ENCODE measurements around the gene C12orf75. TPM values are rescaled to one million over a fixed set of nuclear protein-coding genes. Genes with fewer than 3 reads are reported as not detected.
"Not testable (repeated sequence)": the region's sequence is repeated elsewhere in the genome, so short reads cannot be mapped to it uniquely, and the experiment has no call there.

The C12orf75 gene
- total and polyA plus RNA-seq, 2 experiments from 2014 or later = 43.9 to 69.8 TPM

DNA sequence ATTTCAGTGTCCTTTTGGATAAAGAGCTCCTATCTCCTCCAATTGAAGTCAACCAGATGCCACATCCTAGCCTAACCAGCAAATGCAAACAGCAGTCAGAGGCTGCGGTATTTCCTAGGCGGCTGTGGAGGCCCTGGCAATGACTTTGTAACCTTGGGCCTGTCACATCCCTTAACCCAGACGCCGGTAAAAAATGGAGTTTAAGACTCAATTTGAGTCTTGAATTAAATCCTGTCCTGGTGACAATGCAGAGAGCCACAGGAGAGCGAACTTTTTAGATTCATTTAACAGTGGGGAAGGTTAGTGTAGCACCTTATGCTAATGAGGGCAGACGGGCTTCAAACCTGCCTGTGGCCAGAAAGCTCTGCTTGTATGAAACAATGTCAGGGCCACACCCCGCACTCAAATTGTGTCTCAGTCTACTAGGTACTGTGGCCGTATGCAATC, 1.3 kb downstream of the C12orf75 start (continued):
- TF ChIP-seq, protein P1, sequence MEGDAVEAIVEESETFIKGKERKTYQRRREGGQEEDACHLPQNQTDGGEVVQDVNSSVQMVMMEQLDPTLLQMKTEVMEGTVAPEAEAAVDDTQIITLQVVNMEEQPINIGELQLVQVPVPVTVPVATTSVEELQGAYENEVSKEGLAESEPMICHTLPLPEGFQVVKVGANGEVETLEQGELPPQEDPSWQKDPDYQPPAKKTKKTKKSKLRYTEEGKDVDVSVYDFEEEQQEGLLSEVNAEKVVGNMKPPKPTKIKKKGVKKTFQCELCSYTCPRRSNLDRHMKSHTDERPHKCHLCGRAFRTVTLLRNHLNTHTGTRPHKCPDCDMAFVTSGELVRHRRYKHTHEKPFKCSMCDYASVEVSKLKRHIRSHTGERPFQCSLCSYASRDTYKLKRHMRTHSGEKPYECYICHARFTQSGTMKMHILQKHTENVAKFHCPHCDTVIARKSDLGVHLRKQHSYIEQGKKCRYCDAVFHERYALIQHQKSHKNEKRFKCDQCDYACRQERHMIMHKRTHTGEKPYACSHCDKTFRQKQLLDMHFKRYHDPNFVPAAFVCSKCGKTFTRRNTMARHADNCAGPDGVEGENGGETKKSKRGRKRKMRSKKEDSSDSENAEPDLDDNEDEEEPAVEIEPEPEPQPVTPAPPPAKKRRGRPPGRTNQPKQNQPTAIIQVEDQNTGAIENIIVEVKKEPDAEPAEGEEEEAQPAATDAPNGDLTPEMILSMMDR (conservative IDR thresholded peaks at IDR 0.05; ENCODE audit: low read depth in 2 of 2) = no peak
- TF ChIP-seq CREB1 (CRISPR knock-in tag; IDR thresholded peaks at IDR 0.05; ENCODE audit: low read depth) = no peak
- TF ChIP-seq NANOG (IDR thresholded peaks at IDR 0.05; ENCODE audit: borderline replicate concordance) = no peak
- TF ChIP-seq, protein P2, sequence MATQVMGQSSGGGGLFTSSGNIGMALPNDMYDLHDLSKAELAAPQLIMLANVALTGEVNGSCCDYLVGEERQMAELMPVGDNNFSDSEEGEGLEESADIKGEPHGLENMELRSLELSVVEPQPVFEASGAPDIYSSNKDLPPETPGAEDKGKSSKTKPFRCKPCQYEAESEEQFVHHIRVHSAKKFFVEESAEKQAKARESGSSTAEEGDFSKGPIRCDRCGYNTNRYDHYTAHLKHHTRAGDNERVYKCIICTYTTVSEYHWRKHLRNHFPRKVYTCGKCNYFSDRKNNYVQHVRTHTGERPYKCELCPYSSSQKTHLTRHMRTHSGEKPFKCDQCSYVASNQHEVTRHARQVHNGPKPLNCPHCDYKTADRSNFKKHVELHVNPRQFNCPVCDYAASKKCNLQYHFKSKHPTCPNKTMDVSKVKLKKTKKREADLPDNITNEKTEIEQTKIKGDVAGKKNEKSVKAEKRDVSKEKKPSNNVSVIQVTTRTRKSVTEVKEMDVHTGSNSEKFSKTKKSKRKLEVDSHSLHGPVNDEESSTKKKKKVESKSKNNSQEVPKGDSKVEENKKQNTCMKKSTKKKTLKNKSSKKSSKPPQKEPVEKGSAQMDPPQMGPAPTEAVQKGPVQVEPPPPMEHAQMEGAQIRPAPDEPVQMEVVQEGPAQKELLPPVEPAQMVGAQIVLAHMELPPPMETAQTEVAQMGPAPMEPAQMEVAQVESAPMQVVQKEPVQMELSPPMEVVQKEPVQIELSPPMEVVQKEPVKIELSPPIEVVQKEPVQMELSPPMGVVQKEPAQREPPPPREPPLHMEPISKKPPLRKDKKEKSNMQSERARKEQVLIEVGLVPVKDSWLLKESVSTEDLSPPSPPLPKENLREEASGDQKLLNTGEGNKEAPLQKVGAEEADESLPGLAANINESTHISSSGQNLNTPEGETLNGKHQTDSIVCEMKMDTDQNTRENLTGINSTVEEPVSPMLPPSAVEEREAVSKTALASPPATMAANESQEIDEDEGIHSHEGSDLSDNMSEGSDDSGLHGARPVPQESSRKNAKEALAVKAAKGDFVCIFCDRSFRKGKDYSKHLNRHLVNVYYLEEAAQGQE (IDR thresholded peaks at IDR 0.05; ENCODE audit: unreplicated experiment) = no peak
- TF ChIP-seq EZH2phosphoT487 (IDR thresholded peaks at IDR 0.05; ENCODE audit: unreplicated experiment) = no peak
- no peak for TF ChIP-seq EZH2 (IDR thresholded peaks at IDR 0.05; ENCODE audit: low read depth, unreplicated experiment)
- TF ChIP-seq JUNB (IDR thresholded peaks at IDR 0.05; ENCODE audit: unreplicated experiment) = no peak
- no peak for TF ChIP-seq ZNF331 (CRISPR knock-in tag; IDR thresholded peaks at IDR 0.05; ENCODE audit: low read depth)

DNA sequence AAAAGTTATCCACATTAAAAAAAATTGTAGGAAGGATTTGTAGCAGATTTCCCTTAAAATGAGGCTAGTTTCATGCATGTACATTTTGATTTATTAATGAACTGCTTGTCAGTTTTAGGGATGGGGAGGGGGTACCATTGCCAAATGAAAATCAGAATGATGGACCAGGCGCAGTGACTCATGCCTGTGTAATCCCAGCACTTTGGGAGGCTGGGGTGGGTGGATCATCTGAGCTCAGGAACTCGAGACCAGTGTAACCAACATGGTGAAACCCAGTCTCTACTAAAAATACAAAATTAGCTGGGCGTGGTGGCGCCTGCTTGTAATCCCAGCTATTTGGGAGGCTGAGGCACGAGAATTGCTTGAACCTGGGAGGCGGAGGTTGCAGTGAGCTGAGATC, 1.8 kb downstream of the C12orf75 start:
- Histone ChIP-seq H3K4me3 (peak overlapping the region; percentile 75; the same call in 1 of the 2 replicates), H3K4me1 (ENCODE audit: insufficient read depth) (peaks cover 46% of the 10 kb centered on the region), H3K27me3 (ENCODE audit: insufficient read depth) (peaks cover 13% of the 10 kb centered on the region), H4K20me1 (replicated peaks; ENCODE audit: insufficient read depth) (peaks cover 17% of the 10 kb centered on the region; the same call in 1 of the 2 replicates), H3K4me2 (peak overlapping the region; percentile 85), H3K79me2 (replicated peaks; ENCODE audit: insufficient read depth) (peaks cover 32% of the 10 kb centered on the region)
- not testable (repeated sequence) for H3K27me3 Mint-ChIP-seq (ENCODE audit: insufficient read depth, low read depth, poor library complexity); H3K27ac ChIP-seq (ENCODE audit: low read depth); DNase-seq (ENCODE audit: low spot score); H3K36me3 ChIP-seq (ENCODE audit: insufficient read depth); H3K9me3 Mint-ChIP-seq; ATAC-seq; H3K27ac Mint-ChIP-seq; H3K9me2 ChIP-seq (ENCODE audit: insufficient read depth); H2AFZ ChIP-seq; H3F3A ChIP-seq (replicated peaks; ENCODE audit: low read depth); H3K36me3 Mint-ChIP-seq (ENCODE audit: low read depth)
- Mint-ChIP-seq H3K4me3 (peak overlapping the region; percentile 75; the same call in 2 of the 3 replicates), H3K4me1 (peaks cover 44% of the 10 kb centered on the region)

DNA sequence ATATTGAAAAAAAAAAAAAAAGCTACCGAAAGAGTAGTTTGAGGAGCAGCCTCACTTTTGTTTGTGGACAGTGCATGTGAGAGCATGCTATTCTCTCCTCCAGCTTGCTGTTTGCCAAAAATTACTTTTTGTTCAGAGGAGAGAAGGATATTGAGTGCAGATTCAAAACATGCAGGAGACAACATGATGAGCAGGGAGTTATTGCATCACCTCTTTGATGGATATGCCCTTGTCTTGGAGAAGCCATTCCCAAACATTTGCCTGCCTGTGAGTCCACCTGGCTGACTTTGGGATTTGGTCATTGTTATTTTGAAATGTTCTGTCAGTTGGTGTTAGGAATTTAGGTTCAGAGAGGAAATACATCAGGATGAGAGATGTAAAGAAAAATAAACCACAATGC, 2.4 kb downstream of the C12orf75 start:
- H3K4me1 Mint-ChIP-seq = peaks cover 44% of the 10 kb centered on the region
- H3K4me2 ChIP-seq = 0 out of 2 replicates have a peak overlapping the region, but pooled peaks have one; percentile 85
- H3K79me2 ChIP-seq (replicated peaks; ENCODE audit: insufficient read depth) = peaks cover 35% of the 10 kb centered on the region
- TF ChIP-seq ZNF331 (CRISPR knock-in tag; IDR thresholded peaks at IDR 0.05; ENCODE audit: low read depth) = no peak

More for the DNA sequence above, 2.4 kb downstream of the C12orf75 start:
- H3K4me3 Mint-ChIP-seq = peak overlapping the region; percentile 10; the same call in 1 of the 3 replicates
- H3K4me3 ChIP-seq = no peak overlapping the region
- ATAC-seq = no peak
- no peaks in the 10 kb centered on the region for H3K9me3 Mint-ChIP-seq
- no peaks in the 10 kb centered on the region for H3K9me2 ChIP-seq (ENCODE audit: insufficient read depth)
- H3K27me3 ChIP-seq (ENCODE audit: insufficient read depth) = peaks cover 13% of the 10 kb centered on the region
- H3K27ac Mint-ChIP-seq = no peak overlapping the region
- H3K27me3 Mint-ChIP-seq (ENCODE audit: insufficient read depth, low read depth, poor library complexity) = no peaks in the 10 kb centered on the region
- H2AFZ ChIP-seq = no peak overlapping the region
- H3K36me3 Mint-ChIP-seq (ENCODE audit: low read depth) = no peaks in the 10 kb centered on the region
- no peaks in the 10 kb centered on the region for H3F3A ChIP-seq (replicated peaks; ENCODE audit: low read depth)
- no peaks in the 10 kb centered on the region for H3K36me3 ChIP-seq (ENCODE audit: insufficient read depth)
- peaks cover 17% of the 10 kb centered on the region; the same call in 1 of the 2 replicates for H4K20me1 ChIP-seq (replicated peaks; ENCODE audit: insufficient read depth)
- H3K4me1 ChIP-seq (ENCODE audit: insufficient read depth) = peaks cover 46% of the 10 kb centered on the region
- no peak overlapping the region for H3K27ac ChIP-seq (ENCODE audit: low read depth)
- no peak for DNase-seq (ENCODE audit: low spot score)

Data from GM23338 (cell line).